ENCODE data around the gene AREG. TPM values are rescaled to one million over a fixed set of nuclear protein-coding genes. Genes with fewer than 3 reads are reported as not detected.
A peak's percentile ranks its signal among the peaks of the same experiment; 100 is the strongest.

AREG gene
- polyA plus RNA-seq, 1 donor (not counting 4 experiments of a cell fraction or from before 2014, with no cell fraction given) = 1,566 TPM

DNA sequence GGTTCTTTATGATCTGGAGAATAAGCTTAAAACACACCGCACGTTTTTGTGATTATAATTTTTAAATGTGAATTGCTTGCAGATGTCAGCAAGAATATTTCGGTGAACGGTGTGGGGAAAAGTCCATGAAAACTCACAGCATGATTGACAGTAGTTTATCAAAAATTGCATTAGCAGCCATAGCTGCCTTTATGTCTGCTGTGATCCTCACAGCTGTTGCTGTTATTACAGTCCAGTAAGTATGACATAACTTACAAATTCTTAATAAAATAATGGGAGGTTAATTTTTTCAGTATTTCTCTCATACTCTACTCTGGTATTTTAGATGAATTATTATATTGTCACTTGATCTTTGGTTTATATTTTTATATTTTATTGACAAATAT lies 5.4 kb downstream of the AREG start:
- no peaks in the 10 kb centered on the region for H3K4me1 ChIP-seq (ENCODE audit: control insufficient read depth, extremely low read depth, insufficient read depth, low read length)
- H3K9me3 ChIP-seq (ENCODE audit: control insufficient read depth, low read depth, low read length) = no peaks in the 10 kb centered on the region
- FAIRE-seq (peak; percentile 46), DNase-seq (ENCODE audit: low read depth, low spot score) (no peak)
- H3K27ac ChIP-seq (ENCODE audit: control insufficient read depth, insufficient read depth, low read length) = peak overlapping the region; percentile 59
- peaks cover 31% of the 10 kb centered on the region for H3K79me2 ChIP-seq (ENCODE audit: control insufficient read depth, insufficient read depth, low read length)
- peak overlapping the region; percentile 49 for H3K4me2 ChIP-seq (ENCODE audit: control insufficient read depth, extremely low read depth, insufficient read depth, low read depth, low read length)
- dilution Hi-C loops (cut with MboI; ENCODE audit: extremely low pct_ligation_motif_present, low sequenced_read_pairs) = no loop called here
- H3K36me3 ChIP-seq (ENCODE audit: control insufficient read depth in 2 of 2, extremely low read depth in 1 of 2, insufficient read depth in 2 of 2, low read length in 2 of 2) = peaks cover 27 to 45% of the 10 kb centered on the region in 2 experiments
- peaks cover 28% of the 10 kb centered on the region for H4K20me1 ChIP-seq (ENCODE audit: control insufficient read depth, extremely low read depth, insufficient read depth, low read length)
- peak overlapping the region in 2 of 3 experiments; percentile 6 to 24 for H3K4me3 ChIP-seq (ENCODE audit: control insufficient read depth in 2 of 3, extremely low read depth in 1 of 3, insufficient read depth in 2 of 3, low read depth in 1 of 3, low read length in 3 of 3)
- H2AFZ ChIP-seq (ENCODE audit: control insufficient read depth, low read length) = no peak overlapping the region
- TF ChIP-seq, protein P1, sequence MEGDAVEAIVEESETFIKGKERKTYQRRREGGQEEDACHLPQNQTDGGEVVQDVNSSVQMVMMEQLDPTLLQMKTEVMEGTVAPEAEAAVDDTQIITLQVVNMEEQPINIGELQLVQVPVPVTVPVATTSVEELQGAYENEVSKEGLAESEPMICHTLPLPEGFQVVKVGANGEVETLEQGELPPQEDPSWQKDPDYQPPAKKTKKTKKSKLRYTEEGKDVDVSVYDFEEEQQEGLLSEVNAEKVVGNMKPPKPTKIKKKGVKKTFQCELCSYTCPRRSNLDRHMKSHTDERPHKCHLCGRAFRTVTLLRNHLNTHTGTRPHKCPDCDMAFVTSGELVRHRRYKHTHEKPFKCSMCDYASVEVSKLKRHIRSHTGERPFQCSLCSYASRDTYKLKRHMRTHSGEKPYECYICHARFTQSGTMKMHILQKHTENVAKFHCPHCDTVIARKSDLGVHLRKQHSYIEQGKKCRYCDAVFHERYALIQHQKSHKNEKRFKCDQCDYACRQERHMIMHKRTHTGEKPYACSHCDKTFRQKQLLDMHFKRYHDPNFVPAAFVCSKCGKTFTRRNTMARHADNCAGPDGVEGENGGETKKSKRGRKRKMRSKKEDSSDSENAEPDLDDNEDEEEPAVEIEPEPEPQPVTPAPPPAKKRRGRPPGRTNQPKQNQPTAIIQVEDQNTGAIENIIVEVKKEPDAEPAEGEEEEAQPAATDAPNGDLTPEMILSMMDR (optimal IDR thresholded peaks at IDR 0.05 in 1 of 3, IDR thresholded peaks at IDR 0.05 in 1 of 3, conservative IDR thresholded peaks at IDR 0.05 in 1 of 3; ENCODE audit: extremely low read depth in 1 of 3, insufficient read depth in 2 of 3, low read length in 3 of 3) = no peak
- no peak for TF ChIP-seq EZH2 (IDR thresholded peaks at IDR 0.05; ENCODE audit: low read length)
- no peaks in the 10 kb centered on the region for H3K27me3 ChIP-seq (ENCODE audit: control insufficient read depth, extremely low read depth, insufficient read depth, low read length)
- no peaks in the 10 kb centered on the region for H3K9me1 ChIP-seq (ENCODE audit: control insufficient read depth, extremely low read depth, insufficient read depth, low read length)
- H3K9ac ChIP-seq (ENCODE audit: control insufficient read depth, extremely low read depth, insufficient read depth, low read length) = peak overlapping the region; percentile 14

DNA sequence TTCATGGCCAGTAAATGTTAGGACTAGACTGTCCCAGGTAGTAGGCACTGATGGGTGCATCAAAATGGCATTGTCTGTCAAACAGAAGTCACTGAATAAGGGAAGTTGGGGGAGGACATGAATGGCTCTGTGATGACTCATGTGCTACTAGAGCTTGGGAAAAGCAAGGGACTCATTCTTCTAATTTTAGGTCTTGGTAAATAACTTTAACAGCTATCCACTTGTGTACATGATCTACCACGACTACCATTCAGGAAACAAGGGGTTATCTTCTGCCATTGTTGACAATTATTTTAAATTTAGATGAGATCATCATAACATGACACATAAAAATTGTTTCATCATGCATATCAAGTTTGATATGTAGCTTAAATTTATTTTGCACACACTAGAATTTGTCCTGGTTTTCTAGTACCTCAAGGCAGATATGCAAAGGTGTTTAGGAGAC lies 6.3 kb downstream of the AREG start:
- DNase-seq (ENCODE audit: low read depth, low spot score) (peak; percentile 71), FAIRE-seq (peak; percentile 89)

More for the DNA sequence above, 6.3 kb downstream of the AREG start:
- peaks cover 24% of the 10 kb centered on the region for H4K20me1 ChIP-seq (ENCODE audit: control insufficient read depth, extremely low read depth, insufficient read depth, low read length)
- H3K27ac ChIP-seq (ENCODE audit: control insufficient read depth, insufficient read depth, low read length) = peak overlapping the region; percentile 59
- peak overlapping the region in 2 of 3 experiments; percentile 24 to 34 for H3K4me3 ChIP-seq (ENCODE audit: control insufficient read depth in 2 of 3, extremely low read depth in 1 of 3, insufficient read depth in 2 of 3, low read depth in 1 of 3, low read length in 3 of 3)
- peak overlapping the region; percentile 49 for H3K4me2 ChIP-seq (ENCODE audit: control insufficient read depth, extremely low read depth, insufficient read depth, low read depth, low read length)
- no peaks in the 10 kb centered on the region for H3K4me1 ChIP-seq (ENCODE audit: control insufficient read depth, extremely low read depth, insufficient read depth, low read length)
- dilution Hi-C loops (cut with MboI; ENCODE audit: extremely low pct_ligation_motif_present, low sequenced_read_pairs) = no loop called here
- no peaks in the 10 kb centered on the region for H3K9me1 ChIP-seq (ENCODE audit: control insufficient read depth, extremely low read depth, insufficient read depth, low read length)
- H3K36me3 ChIP-seq (ENCODE audit: control insufficient read depth in 2 of 2, extremely low read depth in 1 of 2, insufficient read depth in 2 of 2, low read length in 2 of 2) = peaks cover 24 to 40% of the 10 kb centered on the region in 2 experiments
- H2AFZ ChIP-seq (ENCODE audit: control insufficient read depth, low read length) = no peak overlapping the region
- peaks cover 24% of the 10 kb centered on the region for H3K79me2 ChIP-seq (ENCODE audit: control insufficient read depth, insufficient read depth, low read length)
- H3K27me3 ChIP-seq (ENCODE audit: control insufficient read depth, extremely low read depth, insufficient read depth, low read length) = no peaks in the 10 kb centered on the region
- H3K9ac ChIP-seq (ENCODE audit: control insufficient read depth, extremely low read depth, insufficient read depth, low read length) = no peak overlapping the region
- H3K9me3 ChIP-seq (ENCODE audit: control insufficient read depth, low read depth, low read length) = no peaks in the 10 kb centered on the region
- TF ChIP-seq, protein P1 (optimal IDR thresholded peaks at IDR 0.05 in 1 of 3, IDR thresholded peaks at IDR 0.05 in 1 of 3, conservative IDR thresholded peaks at IDR 0.05 in 1 of 3; ENCODE audit: extremely low read depth in 1 of 3, insufficient read depth in 2 of 3, low read length in 3 of 3) = no peak
- no peak for TF ChIP-seq EZH2 (IDR thresholded peaks at IDR 0.05; ENCODE audit: low read length)
